GM18951 (cell line): ENCODE data around the gene SFTPB.
"Not testable (repeated sequence)": the region's sequence is repeated elsewhere in the genome, so short reads cannot be mapped to it uniquely, and the experiment has no call there.

Source experiments
- POLR2A ChIP-seq: IDR thresholded peaks from 4 replicates; pipeline ENCODE4 v1.6.1; 2011; ENCODE audit warnings: mild to moderate bottlenecking; ENCODE audit not compliant: insufficient read length, insufficient read depth; ENCODE audit errors: extremely low read depth
- in situ Hi-C: fragments of 300-500 bp; cut with MboI; formaldehyde crosslinking; loops from one replicate; pipeline ENCODE4 v1.12.0; 2022; ENCODE audit warnings: low sequenced_read_pairs, mixed read lengths, inconsistent platforms; ENCODE audit not compliant: unreplicated experiment

Gene SFTPB

GRCh38 chr2:85668009-85668856 lies at the start of gene SFTPB:
TSS of gene SFTPB (minus strand) at chr2:85668199. CDS start at chr2:85668183, 16 bp downstream.
- no peak for TF ChIP-seq POLR2A
- in situ Hi-C loops: no loop called here

GRCh38 chr2:85717308-85718008 lies 49.5 kb upstream of the SFTPB start:
- in situ Hi-C loops: no loop called here
- no peak for TF ChIP-seq POLR2A

- TF ChIP-seq POLR2A: no peak
- in situ Hi-C loops: no loop called here
Observed at GRCh38 chr2:85716346-85716914, 48.4 kb upstream of the SFTPB start.

- in situ Hi-C loops: no loop called here
- TF ChIP-seq POLR2A: no peak
Observed at GRCh38 chr2:85714841-85715240, 46.8 kb upstream of the SFTPB start.

GRCh38 chr2:85714421-85714820 lies 46.4 kb upstream of the SFTPB start:
- in situ Hi-C loops: not testable (repeated sequence)

GRCh38 chr2:85713836-85714235 lies 45.8 kb upstream of the SFTPB start:
- no peak for TF ChIP-seq POLR2A
- in situ Hi-C loops: no loop called here

- in situ Hi-C loops: no loop called here
- TF ChIP-seq POLR2A: no peak
Observed at GRCh38 chr2:85712849-85713612, 45.0 kb upstream of the SFTPB start.

GRCh38 chr2:85712336-85712735 lies 44.3 kb upstream of the SFTPB start:
- in situ Hi-C loops: no loop called here
- TF ChIP-seq POLR2A: no peak

- TF ChIP-seq POLR2A: no peak
- in situ Hi-C loops: no loop called here
Observed at GRCh38 chr2:85711578-85712060, 43.6 kb upstream of the SFTPB start.

GRCh38 chr2:85710687-85711577 lies 42.9 kb upstream of the SFTPB start:
- in situ Hi-C loops: no loop called here
- no peak for TF ChIP-seq POLR2A

GRCh38 chr2:85709401-85709811 lies 41.4 kb upstream of the SFTPB start:
- in situ Hi-C loops: no loop called here
- no peak for TF ChIP-seq POLR2A

GRCh38 chr2:85708641-85709040 lies 40.6 kb upstream of the SFTPB start:
- no peak for TF ChIP-seq POLR2A
- in situ Hi-C loops: no loop called here
